HepG2 (cell line): ENCODE measurements around the gene HOXD1. TPM values are rescaled to one million over a fixed set of nuclear protein-coding genes. Genes with fewer than 3 reads are reported as not detected.

Experiments
- ARNT2 ChIP-seq: sonication (generic); formaldehyde crosslinking; IDR thresholded peaks from 2 replicates; pipeline ENCODE4 v1.8.0; 2022; ENCODE audit warnings: mild to moderate bottlenecking, low read depth, missing genetic modification reagents, moderate library complexity
- DMAP1 ChIP-seq: IDR thresholded peaks from 2 replicates; pipeline ENCODE4 v1.6.1; 2016
- DMTF1 ChIP-seq: sonication (generic); formaldehyde crosslinking; IDR thresholded peaks from 2 replicates; pipeline ENCODE4 v1.4.0; 2020; ENCODE audit warnings: mild to moderate bottlenecking, missing genetic modification reagents
- DPF2 ChIP-seq: sonication (generic); formaldehyde crosslinking; IDR thresholded peaks from 2 replicates; pipeline ENCODE4 v1.4.0; 2020; ENCODE audit warnings: mild to moderate bottlenecking, low read depth, missing genetic modification reagents, borderline replicate concordance
- PPARG ChIP-seq: conservative IDR thresholded peaks from 2 replicates; pipeline ENCODE4 v1.6.1; 2016; ENCODE audit warnings: missing biosample characterization, missing genetic modification reagents
- SAFB2 ChIP-seq: sonication (generic); formaldehyde crosslinking; IDR thresholded peaks from 2 replicates; pipeline ENCODE4 v1.5.1; 2020; ENCODE audit warnings: missing genetic modification reagents, low read depth, mild to moderate bottlenecking, borderline replicate concordance
- SALL1 ChIP-seq: sonication (generic); formaldehyde crosslinking; IDR thresholded peaks from 2 replicates; pipeline ENCODE4 v1.8.0; 2022; ENCODE audit warnings: mild to moderate bottlenecking, missing genetic modification reagents
- TBL1XR1 ChIP-seq: fragments of 150-350 bp; IDR thresholded peaks from 2 replicates; pipeline ENCODE4 v1.6.1; 2014; ENCODE audit warnings: borderline replicate concordance, low read length; ENCODE audit not compliant: partially characterized antibody
- TCF7L2 ChIP-seq: IDR thresholded peaks from 2 replicates; pipeline ENCODE4 v1.6.1; 2011; ENCODE audit warnings: mild to moderate bottlenecking, low read depth, low read length, moderate library complexity
- TIGD3 ChIP-seq: sonication (generic); formaldehyde crosslinking; IDR thresholded peaks from 2 replicates; pipeline ENCODE4 v1.5.1; 2020; ENCODE audit warnings: mild to moderate bottlenecking, missing genetic modification reagents, borderline replicate concordance
- YY1 ChIP-seq: IDR thresholded peaks from 2 replicates; pipeline ENCODE4 v1.6.1; 2011; ENCODE audit warnings: low read length, low read depth, moderate library complexity, mild to moderate bottlenecking; ENCODE audit not compliant: insufficient read depth, insufficient replicate concordance
- ZBTB7B ChIP-seq: sonication (generic); formaldehyde crosslinking; IDR thresholded peaks from 2 replicates; pipeline ENCODE4 v1.4.0; 2020; ENCODE audit warnings: missing genetic modification reagents
- ZNF253 ChIP-seq: sonication (generic); formaldehyde crosslinking; IDR thresholded peaks from 2 replicates; pipeline ENCODE4 v1.8.0; 2022; ENCODE audit warnings: mild to moderate bottlenecking, missing genetic modification reagents, borderline replicate concordance
- ZNF3 ChIP-seq: IDR thresholded peaks from 2 replicates; pipeline ENCODE4 v1.7.0; 2017; ENCODE audit warnings: inconsistent platforms
- ZNF33B ChIP-seq: sonication (generic); formaldehyde crosslinking; IDR thresholded peaks from 2 replicates; pipeline ENCODE4 v1.5.1; 2020; ENCODE audit warnings: mild to moderate bottlenecking, missing genetic modification reagents
- ZNF616 ChIP-seq: sonication (generic); formaldehyde crosslinking; IDR thresholded peaks from 2 replicates; pipeline ENCODE4 v1.5.0; 2020; ENCODE audit warnings: low read depth, mild to moderate bottlenecking, missing genetic modification reagents
- polyA plus RNA-seq, 8 experiments: library from polyadenylated mRNA; depleted of rRNA in 3 of 8; stranded (reverse) in 7 of 8; unstranded in 1 of 8; fragments of >200 nt; fragmentation: Illumina TruSeq in 4 of 8; extraction: Trizol in 4 of 8; gene quantifications; 2 replicates each; pipeline versions ENCODE4 v1.2.1 to v1.2.3, GENCODE V29; 2011 to 2016; ENCODE audit warnings: low read depth in 4 of 8, missing spikeins in 1 of 8, mixed read lengths in 1 of 8; ENCODE audit not compliant: insufficient read depth in 1 of 8
- total RNA-seq, 5 experiments: library from RNA; depleted of rRNA; stranded (reverse); fragments of >200 nt; fragmentation: Illumina TruSeq; extraction: Trizol; gene quantifications; 2 replicates each; pipeline ENCODE4 v1.2.3, GENCODE V29; 2016; ENCODE audit warnings: low read depth in 1 of 5
- TF ChIP-seq, protein P1 (sequence below), 2 experiments: sonication (generic) in 1 of 2; formaldehyde crosslinking in 1 of 2; IDR thresholded peaks; 2 replicates each; pipeline versions ENCODE4 v1.4.0 to v1.6.1; 2016 to 2020; ENCODE audit warnings: borderline replicate concordance in 1 of 2, low read depth in 1 of 2, mild to moderate bottlenecking in 1 of 2, missing genetic modification reagents in 1 of 2
- TF ChIP-seq, protein P2 (sequence below): sonication (generic); formaldehyde crosslinking; IDR thresholded peaks from 2 replicates; pipeline ENCODE4 v1.4.0; 2020; ENCODE audit warnings: missing genetic modification reagents

HOXD1 gene
- total and polyA plus RNA-seq, 2 of the 13 experiments (the other 11 are each of a cell fraction or from before 2014, with no cell fraction given) = 10.0 to 22.3 TPM

GRCh38 chr2:176140513-176141317 is 47.8 kb upstream of the HOXD1 start (continued):
- TF ChIP-seq, protein P1, sequence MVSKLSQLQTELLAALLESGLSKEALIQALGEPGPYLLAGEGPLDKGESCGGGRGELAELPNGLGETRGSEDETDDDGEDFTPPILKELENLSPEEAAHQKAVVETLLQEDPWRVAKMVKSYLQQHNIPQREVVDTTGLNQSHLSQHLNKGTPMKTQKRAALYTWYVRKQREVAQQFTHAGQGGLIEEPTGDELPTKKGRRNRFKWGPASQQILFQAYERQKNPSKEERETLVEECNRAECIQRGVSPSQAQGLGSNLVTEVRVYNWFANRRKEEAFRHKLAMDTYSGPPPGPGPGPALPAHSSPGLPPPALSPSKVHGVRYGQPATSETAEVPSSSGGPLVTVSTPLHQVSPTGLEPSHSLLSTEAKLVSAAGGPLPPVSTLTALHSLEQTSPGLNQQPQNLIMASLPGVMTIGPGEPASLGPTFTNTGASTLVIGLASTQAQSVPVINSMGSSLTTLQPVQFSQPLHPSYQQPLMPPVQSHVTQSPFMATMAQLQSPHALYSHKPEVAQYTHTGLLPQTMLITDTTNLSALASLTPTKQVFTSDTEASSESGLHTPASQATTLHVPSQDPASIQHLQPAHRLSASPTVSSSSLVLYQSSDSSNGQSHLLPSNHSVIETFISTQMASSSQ (IDR thresholded peaks at IDR 0.05; ENCODE audit: low read depth) = no peak
- TF ChIP-seq, protein P1 (CRISPR knock-in tag; IDR thresholded peaks at IDR 0.05; ENCODE audit: borderline replicate concordance) = peak; percentile 80
- TF ChIP-seq DMTF1 (CRISPR knock-in tag) (no peak), ZNF253 (no peak), ZBTB7B (CRISPR knock-in tag) (peak; percentile 94), ZNF3 (CRISPR knock-in tag) (no peak), TBL1XR1 (no peak), YY1 (peak; percentile 68), TIGD3 (CRISPR knock-in tag) (no peak), DPF2 (CRISPR knock-in tag) (no peak), ZNF33B (CRISPR knock-in tag) (peak; percentile 85; the same call in 1 of the 2 replicates), PPARG (0 out of 2 replicates have a peak, but pooled peaks have one; percentile 44), ZNF616 (CRISPR knock-in tag) (no peak), DMAP1 (CRISPR knock-in tag) (peak; percentile 47), TCF7L2 (no peak), SALL1 (CRISPR knock-in tag) (peak; percentile 72), ARNT2 (CRISPR knock-in tag) (peak; percentile 83; the same call in 1 of the 2 replicates), SAFB2 (0 out of 2 replicates have a peak, but pooled peaks have one; percentile 32)
- TF ChIP-seq, protein P2, sequence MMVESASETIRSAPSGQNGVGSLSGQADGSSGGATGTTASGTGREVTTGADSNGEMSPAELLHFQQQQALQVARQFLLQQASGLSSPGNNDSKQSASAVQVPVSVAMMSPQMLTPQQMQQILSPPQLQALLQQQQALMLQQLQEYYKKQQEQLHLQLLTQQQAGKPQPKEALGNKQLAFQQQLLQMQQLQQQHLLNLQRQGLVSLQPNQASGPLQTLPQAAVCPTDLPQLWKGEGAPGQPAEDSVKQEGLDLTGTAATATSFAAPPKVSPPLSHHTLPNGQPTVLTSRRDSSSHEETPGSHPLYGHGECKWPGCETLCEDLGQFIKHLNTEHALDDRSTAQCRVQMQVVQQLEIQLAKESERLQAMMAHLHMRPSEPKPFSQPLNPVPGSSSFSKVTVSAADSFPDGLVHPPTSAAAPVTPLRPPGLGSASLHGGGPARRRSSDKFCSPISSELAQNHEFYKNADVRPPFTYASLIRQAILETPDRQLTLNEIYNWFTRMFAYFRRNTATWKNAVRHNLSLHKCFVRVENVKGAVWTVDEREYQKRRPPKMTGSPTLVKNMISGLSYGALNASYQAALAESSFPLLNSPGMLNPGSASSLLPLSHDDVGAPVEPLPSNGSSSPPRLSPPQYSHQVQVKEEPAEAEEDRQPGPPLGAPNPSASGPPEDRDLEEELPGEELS = no peak
